ENCODE results near the gene RSAD2. TPM values are rescaled to one million over a fixed set of nuclear protein-coding genes. Genes with fewer than 3 reads are reported as not detected.

The RSAD2 gene
- polyA plus RNA-seq, 1 donor from 2014 or later = 1.2 TPM

Other genes starting within 250 kb of the RSAD2 start
- gene CMPK2, start 11.9 kb upstream of the RSAD2 start, polyA plus RNA-seq = 6.5 and 6.7 TPM in 2 replicates
- 26.9 and 27.8 TPM in 2 replicates for gene RNF144A, start 39.6 kb downstream of the RSAD2 start, polyA plus RNA-seq

Data from neural cell (in vitro differentiated cells).